Activated T-helper 9 cell treated with anti-CD3 and anti-CD28 coated beads, Interleukin-2, amount 50 U/mL, for 16 hours (primary cell): ENCODE measurements around the gene CHCT1.
"Not testable (repeated sequence)": the region's sequence is repeated elsewhere in the genome, so short reads cannot be mapped to it uniquely, and the experiment has no call there.

Source experiments
- DNase-seq: peaks from one replicate; pipeline ENCODE4 v3.0.0-alpha.2; 2020; ENCODE audit warnings: low read depth

CHCT1 gene

DNA sequence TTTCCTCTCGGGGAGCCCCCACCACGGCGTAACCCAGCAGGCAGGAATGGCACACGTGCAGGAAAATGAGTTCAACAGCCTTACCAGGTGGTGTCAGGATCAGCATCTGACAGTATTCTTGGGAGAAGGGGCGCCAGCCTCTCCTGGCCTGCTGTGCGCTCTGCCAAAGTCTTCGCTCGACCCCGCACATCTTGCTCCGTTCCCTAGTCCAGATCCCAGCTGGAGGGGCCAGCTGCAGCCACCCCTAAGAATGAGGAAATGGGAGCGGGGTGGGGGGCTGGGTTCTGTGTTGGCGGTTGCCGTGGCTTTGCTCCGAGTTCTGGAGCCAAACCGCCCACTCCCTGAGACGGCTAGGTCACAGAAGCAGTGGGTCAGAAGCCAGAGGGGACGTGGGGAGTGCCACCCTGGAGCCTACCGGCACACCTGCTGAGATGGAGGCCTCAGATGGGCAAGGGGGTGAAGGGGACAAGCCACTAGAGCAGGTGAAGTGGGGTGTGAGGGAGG lies at the start of gene CHCT1:
CHCT1 (plus strand) TSS at position 328 of the 504 bp plus-strand sequence; CDS start at position 432, 104 bp downstream.
- no peak for DNase-seq

DNA sequence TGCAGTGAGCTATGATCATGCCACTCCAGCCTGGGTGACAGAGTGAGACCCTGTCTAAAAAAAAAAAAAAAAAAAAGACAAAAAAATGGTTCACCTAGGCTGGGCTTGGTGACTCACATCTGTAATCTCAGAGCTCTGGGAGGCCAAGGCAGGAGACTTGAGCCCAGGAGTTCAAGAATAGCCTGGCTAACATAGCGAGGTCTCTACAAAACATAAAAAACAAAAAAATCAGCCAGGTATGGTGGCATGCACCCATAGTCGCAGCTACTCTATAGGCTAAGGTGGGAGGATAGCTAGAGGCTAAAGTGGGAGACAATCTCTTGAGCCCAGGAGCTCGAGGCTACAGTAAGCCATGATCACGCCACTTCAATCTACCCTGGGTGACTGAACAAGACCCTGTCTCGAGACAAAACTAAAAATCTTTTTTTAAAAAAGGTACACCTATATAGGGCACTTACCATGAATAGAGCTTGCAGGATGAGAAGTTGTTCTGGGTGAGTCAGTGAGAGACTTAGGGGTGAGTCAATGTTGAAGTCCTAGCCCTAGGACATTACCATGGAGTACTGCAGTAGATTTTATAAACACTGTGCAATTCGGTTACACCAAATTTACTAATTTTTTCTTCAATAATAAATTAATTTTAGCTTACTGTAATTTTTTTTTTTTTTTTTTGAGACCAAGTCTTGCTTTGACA lies 49.4 kb upstream of the CHCT1 start:
- no peak for DNase-seq

DNA sequence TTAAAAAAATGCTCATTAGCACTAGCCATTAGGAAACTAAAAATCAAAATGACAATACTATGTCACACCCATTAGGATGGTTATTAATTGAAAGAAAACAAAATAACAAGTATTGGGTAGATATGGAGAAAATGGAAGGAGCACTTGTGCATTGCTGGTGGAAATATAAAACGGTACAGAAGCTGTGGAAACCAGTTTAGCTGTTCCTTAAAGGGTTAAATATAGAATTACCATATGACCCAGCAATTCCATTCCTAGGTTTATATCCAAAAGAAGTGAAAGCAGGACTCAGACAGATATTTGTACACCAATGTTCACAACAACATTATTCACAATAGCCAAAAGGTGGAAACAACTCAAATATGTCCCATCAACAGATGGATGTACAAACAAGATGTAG lies 44.1 kb upstream of the CHCT1 start:
- not testable (repeated sequence) for DNase-seq

- DNase-seq: not testable (repeated sequence)
These were observed 42.8 kb upstream of the CHCT1 start for GRCh38 chr17:60379461-60379860.

- DNase-seq: no peak
These were observed 40.3 kb upstream of the CHCT1 start for GRCh38 chr17:60381958-60382357.

- no peak for DNase-seq
These were observed 38.9 kb upstream of the CHCT1 start for GRCh38 chr17:60383379-60383778.

DNA sequence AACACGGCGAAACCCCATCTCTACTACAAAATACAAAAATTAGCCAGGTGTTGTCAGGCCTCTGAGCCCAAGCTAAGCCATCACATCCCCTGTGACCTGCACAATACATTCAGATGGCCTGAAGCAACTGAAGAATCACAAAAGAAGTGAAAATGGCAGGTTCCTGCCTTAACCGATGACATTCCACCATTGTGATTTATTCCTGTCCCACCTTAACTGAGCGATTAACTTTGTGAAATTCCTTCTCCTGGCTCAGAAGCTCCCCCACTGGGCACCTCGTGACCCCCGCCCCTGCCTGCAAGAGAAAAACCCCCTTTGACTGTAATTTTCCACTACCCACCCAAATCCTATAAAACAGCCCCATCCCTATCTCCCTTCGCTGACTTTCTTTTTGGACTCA lies 37.4 kb upstream of the CHCT1 start:
- not testable (repeated sequence) for DNase-seq

DNA sequence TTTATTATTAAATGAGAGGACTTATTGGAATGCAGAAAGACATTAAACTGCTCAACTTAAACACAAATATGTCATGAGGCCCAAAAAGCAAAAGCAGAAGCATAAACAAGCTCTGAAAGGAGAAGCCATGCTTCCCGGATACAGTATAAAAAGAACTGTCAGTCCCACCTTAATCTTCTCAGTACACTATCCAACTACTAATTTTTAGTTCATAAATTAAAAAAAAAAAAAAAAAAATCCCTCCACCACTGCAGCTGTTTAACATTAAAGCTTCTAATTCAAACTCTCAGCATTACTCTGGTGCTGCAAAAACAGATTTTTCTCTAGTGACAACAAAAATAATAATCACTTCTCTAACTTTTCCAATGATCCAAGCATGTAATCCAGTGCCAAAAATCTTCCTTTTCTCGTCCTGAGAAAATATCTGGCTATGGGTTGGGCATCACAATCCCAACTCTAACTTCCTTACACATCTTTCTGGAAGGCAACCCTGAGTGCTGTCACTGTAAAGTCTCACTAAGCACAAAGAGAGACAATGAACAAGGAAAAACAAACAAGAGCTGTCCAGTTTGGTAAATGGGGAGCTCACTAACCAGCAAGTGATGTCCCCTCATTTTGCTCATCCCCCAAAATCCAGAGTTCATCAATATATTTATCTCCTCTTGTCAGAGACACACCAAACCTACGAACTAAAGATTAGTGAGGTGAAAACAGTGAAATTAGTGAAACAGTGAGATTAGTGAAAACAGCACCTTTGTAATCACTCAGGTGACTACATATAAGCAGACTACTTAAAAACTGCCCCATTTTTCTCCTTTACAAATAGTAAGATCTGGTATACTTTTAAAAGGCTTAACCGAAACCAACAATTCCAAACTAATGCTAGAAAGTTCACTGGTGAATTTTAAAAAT lies 35.9 kb upstream of the CHCT1 start:
- no peak for DNase-seq

GRCh38 chr17:60387666-60388065 lies 34.6 kb upstream of the CHCT1 start:
- DNase-seq: no peak

GRCh38 chr17:60388742-60389141 lies 33.5 kb upstream of the CHCT1 start:
- DNase-seq: no peak

GRCh38 chr17:60390186-60390585 lies 32.1 kb upstream of the CHCT1 start:
- DNase-seq: no peak

DNA sequence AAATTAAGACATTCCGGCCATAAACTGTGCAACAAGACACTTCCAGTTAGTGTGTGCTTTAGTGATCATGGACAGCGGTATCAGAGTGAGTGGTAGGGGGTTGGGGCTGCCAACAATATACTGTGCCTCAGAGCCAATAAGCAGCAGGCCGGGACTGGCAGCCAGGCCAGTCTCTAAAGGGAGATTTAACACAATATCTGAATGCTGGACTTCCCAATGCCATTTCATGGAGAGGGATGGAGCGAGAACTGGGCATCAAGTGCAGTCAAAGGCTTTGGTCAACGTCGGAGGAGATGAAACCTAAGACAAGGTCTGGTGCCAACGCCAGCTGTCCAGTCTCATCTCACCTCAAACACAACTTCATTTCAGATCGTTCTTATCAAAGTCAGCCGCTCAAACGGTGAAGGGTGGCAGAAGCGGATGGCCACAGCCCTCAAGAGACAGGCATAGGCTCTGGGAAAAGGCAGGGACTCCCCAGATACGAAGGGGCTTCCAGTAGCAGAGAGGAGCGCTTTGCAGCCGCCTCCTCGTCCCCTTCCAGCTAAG lies 31.3 kb upstream of the CHCT1 start:
- no peak for DNase-seq

DNA sequence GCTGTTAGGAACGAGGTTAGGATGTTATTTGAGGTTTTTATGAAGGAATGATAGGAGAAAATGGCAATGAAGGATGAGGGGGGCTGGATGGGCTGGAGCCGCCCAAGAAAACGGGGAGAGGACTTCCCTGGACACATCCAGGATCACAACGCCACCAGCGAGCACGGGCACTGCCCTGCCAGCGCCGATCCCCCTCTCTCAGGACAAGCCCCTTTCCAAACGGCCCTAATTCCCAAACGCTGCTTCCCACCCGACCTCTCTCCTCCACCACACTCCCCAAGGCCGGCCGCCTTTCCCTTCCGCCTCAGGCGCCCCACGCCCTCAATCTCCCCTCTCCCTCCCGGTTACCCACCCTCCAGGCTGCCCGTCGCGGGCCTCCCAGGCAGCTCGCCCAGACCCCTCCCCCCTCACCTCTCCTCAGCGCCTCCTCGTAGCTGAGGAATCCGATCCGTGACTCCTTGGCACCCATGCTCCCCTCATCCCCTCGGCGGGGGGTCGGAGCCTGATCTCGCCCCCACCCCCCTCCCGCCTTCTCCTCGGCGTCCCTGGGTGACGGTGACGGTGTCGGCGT lies 30.7 kb upstream of the CHCT1 start:
- no peak for DNase-seq

GRCh38 chr17:60392042-60392844 lies 30.0 kb upstream of the CHCT1 start, which contains the start of gene USP32:
Gene USP32, minus strand, starts transcription at chr17:60392133. Its CDS starts 194 bp downstream, at chr17:60391939.
- DNase-seq: peak; percentile 98

GRCh38 chr17:60392845-60393702 lies 29.2 kb upstream of the CHCT1 start:
- peak; percentile 20 for DNase-seq

DNA sequence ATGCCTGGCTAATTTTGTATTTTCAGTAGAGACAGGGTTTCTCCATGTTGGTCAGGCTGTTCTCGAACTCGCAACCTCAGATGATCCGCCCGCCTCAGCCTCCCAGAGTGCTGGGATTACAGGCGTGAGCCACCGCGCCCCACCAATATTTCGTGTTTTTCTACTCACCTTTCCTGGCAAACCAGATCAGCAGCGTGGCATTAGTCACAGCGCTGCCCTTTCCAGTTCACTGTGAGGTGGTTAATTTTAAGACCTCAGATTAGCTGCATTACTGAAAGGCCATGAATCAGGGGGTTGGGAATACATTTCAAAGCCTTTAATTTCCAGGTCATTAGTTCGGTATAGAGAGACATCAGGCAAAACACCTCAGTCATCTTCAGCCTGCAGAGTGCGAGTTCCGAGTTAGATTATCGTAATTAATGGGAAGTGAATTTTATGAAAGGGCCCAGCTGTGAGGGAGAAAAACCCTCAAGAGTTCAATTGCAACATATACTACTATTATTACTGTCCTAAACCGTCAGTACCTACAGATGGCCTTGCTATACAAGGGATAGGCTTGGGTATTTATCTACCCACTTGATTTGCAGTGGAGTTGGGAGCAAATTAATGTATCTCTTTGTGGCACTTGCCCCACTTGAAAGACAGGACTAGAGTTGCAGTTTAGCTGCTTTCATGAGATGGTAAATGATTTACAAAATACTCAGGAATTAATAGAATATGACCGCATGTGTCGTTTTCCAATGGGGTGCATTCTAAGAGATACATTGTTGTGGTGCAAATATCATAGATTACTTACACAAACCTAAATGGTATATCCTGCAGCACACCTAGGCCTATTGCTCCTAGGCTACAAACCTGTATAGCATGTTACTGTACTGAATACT lies 28.2 kb upstream of the CHCT1 start:
- DNase-seq: no peak

GRCh38 chr17:60395508-60396065 lies 26.7 kb upstream of the CHCT1 start:
- no peak for DNase-seq

- DNase-seq: no peak
These were observed 25.9 kb upstream of the CHCT1 start for GRCh38 chr17:60396412-60396811.
